Ovary (tissue), 9 donors: ENCODE results near the gene MUC5AC. TPM values are rescaled to one million over a fixed set of nuclear protein-coding genes. Genes with fewer than 3 reads are reported as not detected.
"Not testable (repeated sequence)": the region's sequence is repeated elsewhere in the genome, so short reads cannot be mapped to it uniquely, and the experiment has no call there.

Experiments used
- DNase-seq, 5 donors: peaks; one replicate each; pipeline ENCODE4 v3.0.0-alpha.2; 2019 to 2020
- H3K27ac ChIP-seq, 2 donors: fragments of 200-600 bp; one replicate each; pipeline versions ENCODE4 v1.5.1 to v1.8.0; 2019 to 2022
- H3K27me3 ChIP-seq: fragments of 200-600 bp; one replicate; pipeline ENCODE4 v1.8.0; 2022
- H3K36me3 ChIP-seq: fragments of 200-600 bp; sonication (generic); one replicate; pipeline ENCODE4 v1.5.1; 2019
- H3K4me1 ChIP-seq: one replicate; pipeline ENCODE4 v1.8.1; 2013; ENCODE audit warnings: mild to moderate bottlenecking, moderate library complexity; ENCODE audit not compliant: insufficient read depth
- H3K4me3 ChIP-seq: fragments of 200-600 bp; sonication (generic); one replicate; pipeline ENCODE4 v1.5.1; 2017
- H3K9me3 ChIP-seq, 2 donors: fragments of 200-600 bp in 1 of 2; sonication (generic) in 1 of 2; one replicate each; pipeline versions ENCODE4 v1.5.1 to v1.8.1; 2013 to 2019; ENCODE audit warnings: mild to moderate bottlenecking in 1 of 2, moderate library complexity in 1 of 2
- WGBS, 3 donors: extraction: QIAGEN DNeasy Blood & Tissue Kit in 1 of 3; methylation state at CpG; one replicate each; pipeline versions ENCODE4 v1.1.5 to v1.1.7; 2013 to 2017; 5-methylcytosine and 5-hydroxymethylcytosine counted together
- intact Hi-C, 4 donors: fragments of 100-400 bp; cut with DNase I; formaldehyde crosslinking; loops; one replicate each; pipeline versions ENCODE4 v1.11.0 to v1.15.1; 2022 to 2023
- polyA plus RNA-seq, 2 donors: library from polyadenylated mRNA; stranded (reverse); fragments of 200-250 nt in 1 of 2; fragments of 350-450 nt in 1 of 2; fragmentation: Illumina TruSeq in 1 of 2; extraction: RNeasy Lipid Tissue Mini Kit (QIAGEN cat#74804) in 1 of 2; gene quantifications; one replicate each; pipeline ENCODE4 v1.2.3, GENCODE V29; 2013 to 2014
- total RNA-seq, 7 donors: library from RNA; depleted of rRNA in 2 of 7; stranded (reverse); fragments of >200 nt in 2 of 7; fragmentation: NEBNext Ultra II Directional in 3 of 7; extraction: Animal tissue kit (Norgen Biotek cat#: 25700) in 3 of 7; gene quantifications; one replicate each; pipeline versions ENCODE4 v1.1.0 to v1.2.4, GENCODE V29; 2016 to 2023
- donor health status: DM: no; HTN: no; CAD: no; lungs with moderate emphysema.
- donor health status: DM: no; HTN: no; CAD: no.
- donor health status: Bipolar disorder and iron deficiency.
- donor health status: DM: yes; HTN: yes; CAD: no.
- donor health status: DM: no; HTN: no; CAD: no.
- donor health status: DM: yes; HTN: yes; CAD: no.

Gene MUC5AC
- total and polyA plus RNA-seq, 9 donors = 0.03 TPM; not detected in 8

DNA sequence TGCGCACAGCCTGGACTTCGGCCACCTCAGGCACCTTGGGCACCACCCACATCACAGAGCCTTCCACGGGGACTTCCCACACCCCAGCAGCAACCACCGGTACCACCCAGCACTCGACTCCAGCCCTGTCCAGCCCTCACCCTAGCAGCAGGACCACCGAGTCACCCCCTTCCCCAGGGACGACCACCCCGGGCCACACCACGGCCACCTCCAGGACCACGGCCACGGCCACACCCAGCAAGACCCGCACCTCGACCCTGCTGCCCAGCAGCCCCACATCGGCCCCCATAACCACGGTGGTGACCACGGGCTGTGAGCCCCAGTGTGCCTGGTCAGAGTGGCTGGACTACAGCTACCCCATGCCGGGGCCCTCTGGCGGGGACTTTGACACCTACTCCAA is 91.2 kb downstream of the MUC5AC start:
- intact Hi-C loops, H3K27me3 ChIP-seq, H3K9me3 ChIP-seq, H3K4me1 ChIP-seq, H3K4me3 ChIP-seq, H3K36me3 ChIP-seq, DNase-seq, H3K27ac ChIP-seq: not testable (repeated sequence)
- WGBS, 3 donors = 83 to 93% methylated on average over 10 to 12 of the region's 18 CpGs; no CpG with 5 or more reads in 1 of the 3 donors

DNA sequence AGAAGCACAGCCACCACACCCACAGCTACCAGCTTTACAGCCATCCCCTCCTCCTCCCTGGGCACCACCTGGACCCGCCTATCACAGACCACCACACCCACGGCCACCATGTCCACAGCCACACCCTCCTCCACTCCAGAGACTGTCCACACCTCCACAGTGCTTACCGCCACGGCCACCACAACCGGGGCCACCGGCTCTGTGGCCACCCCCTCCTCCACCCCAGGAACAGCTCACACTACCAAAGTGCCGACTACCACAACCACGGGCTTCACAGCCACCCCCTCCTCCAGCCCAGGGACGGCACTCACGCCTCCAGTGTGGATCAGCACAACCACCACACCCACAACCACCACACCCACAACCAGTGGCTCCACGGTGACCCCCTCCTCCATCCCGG is 92.7 kb downstream of the MUC5AC start:
- H3K36me3 ChIP-seq, H3K4me1 ChIP-seq, DNase-seq, H3K4me3 ChIP-seq, H3K27me3 ChIP-seq, H3K27ac ChIP-seq, intact Hi-C loops, H3K9me3 ChIP-seq: not testable (repeated sequence)
- WGBS, 3 donors = 86 to 92% (median 91%) methylated on average over 4 to 7 of the region's 12 CpGs

Other genes starting within 250 kb of the MUC5AC start
- gene CHID1, start 247.1 kb upstream of the MUC5AC start, total RNA-seq = 10 to 100 TPM; 62.2 to 90.7 (median 75.7) TPM
- gene CHID1, start 247.1 kb upstream of the MUC5AC start, polyA plus RNA-seq = 10 to 100 TPM; 41.0 to 68.1 TPM
- gene AP2A2, start 232.1 kb upstream of the MUC5AC start, total RNA-seq = 10 to 100 TPM; 27.7 to 80.1 (median 54.0) TPM
- gene AP2A2, start 232.1 kb upstream of the MUC5AC start, polyA plus RNA-seq = 100 to 1,000 TPM in 1 of 2 donors, 10 to 100 TPM in 1; 31.1 to 151 TPM
- 1 to 10 TPM in 1 of 7 donors, under 1 TPM in 5, not detected in 1; 0.23 to 7.2 (median 0.41) TPM for gene MUC6, start 121.2 kb upstream of the MUC5AC start, total RNA-seq
- under 1 TPM; 0.02 to 0.06 TPM for gene MUC6, start 121.2 kb upstream of the MUC5AC start, polyA plus RNA-seq
- gene MUC2, start 83.1 kb upstream of the MUC5AC start, total RNA-seq = 1 to 10 TPM in 1 of 7 donors, under 1 TPM in 3, not detected in 3; 0.02 to 3.3 (median 0.27) TPM
- gene MUC2, start 83.1 kb upstream of the MUC5AC start, polyA plus RNA-seq = under 1 TPM in 1 of 2 donors, not detected in 1; 0.02 TPM
- gene MUC5B, start 65.1 kb downstream of the MUC5AC start, total RNA-seq = 10 to 100 TPM in 1 of 7 donors, 1 to 10 TPM in 3, under 1 TPM in 2, not detected in 1; 0.05 to 35.3 (median 2.6) TPM
- gene MUC5B, start 65.1 kb downstream of the MUC5AC start, polyA plus RNA-seq = under 1 TPM; 0.02 TPM
- gene TOLLIP, start 151.7 kb downstream of the MUC5AC start, total RNA-seq = 10 to 100 TPM; 26.1 to 60.8 (median 53.9) TPM
- 10 to 100 TPM; 14.1 to 25.8 TPM for gene TOLLIP, start 151.7 kb downstream of the MUC5AC start, polyA plus RNA-seq
- 1 to 10 TPM in 3 of 7 donors, under 1 TPM in 4; 0.35 to 1.5 (median 0.68) TPM for gene BRSK2, start 232.0 kb downstream of the MUC5AC start, total RNA-seq
- gene BRSK2, start 232.0 kb downstream of the MUC5AC start, polyA plus RNA-seq = under 1 TPM; 0.22 to 0.52 TPM